PC-9 (cell line): ENCODE measurements around the gene SEC22A.

Source experiments
- CTCF ChIP-seq: fragments of 200-600 bp; sonication (generic); conservative IDR thresholded peaks from 2 replicates; pipeline ENCODE4 v1.6.1; 2017; ENCODE audit warnings: mixed run types, antibody characterized with exemption, mild to moderate bottlenecking, moderate library complexity
- EZH2 ChIP-seq: fragments of 200-600 bp; sonication (generic); IDR thresholded peaks from 2 replicates; pipeline ENCODE4 v1.8.0; 2017; ENCODE audit warnings: antibody characterized with exemption, low read depth

GRCh38 chr3:123153125-123154019 is 48.4 kb upstream of the SEC22A start:
- TF ChIP-seq CTCF, result no peak
- TF ChIP-seq EZH2, result no peak
